GM18505 (cell line): ENCODE measurements around the gene DSCAML1.

Experiments
- ATAC-seq: cut with Tn5 transposase; IDR thresholded peaks from one replicate; pipeline ENCODE4 v1.9.1; 2021; ENCODE audit not compliant: unreplicated experiment
- POLR2A ChIP-seq: IDR thresholded peaks from 4 replicates; pipeline ENCODE4 v1.6.1; 2011; ENCODE audit warnings: borderline replicate concordance; ENCODE audit not compliant: insufficient read depth, insufficient read length; ENCODE audit errors: extremely low read depth

Gene DSCAML1

GRCh38 chr11:117518455-117518854, 278.6 kb downstream of the DSCAML1 start:
- no peak for TF ChIP-seq POLR2A
- ATAC-seq, result no peak

GRCh38 chr11:117517097-117517496, 279.9 kb downstream of the DSCAML1 start:
- TF ChIP-seq POLR2A, result no peak
- no peak for ATAC-seq

- no peak for TF ChIP-seq POLR2A
Measured at GRCh38 chr11:117515892-117516787, 280.9 kb downstream of the DSCAML1 start.

GRCh38 chr11:117514256-117514655, 282.8 kb downstream of the DSCAML1 start:
- no peak for ATAC-seq
- no peak for TF ChIP-seq POLR2A

More at GRCh38 chr11:117515892-117516787, 280.9 kb downstream of the DSCAML1 start:
- ATAC-seq, result no peak

- no peak for ATAC-seq
- no peak for TF ChIP-seq POLR2A
Measured at GRCh38 chr11:117513666-117514065, 283.4 kb downstream of the DSCAML1 start.

GRCh38 chr11:117511931-117512539, 285.0 kb downstream of the DSCAML1 start:
- TF ChIP-seq POLR2A, result no peak
- ATAC-seq, result no peak

GRCh38 chr11:117511483-117511930, 285.5 kb downstream of the DSCAML1 start:
- no peak for TF ChIP-seq POLR2A

GRCh38 chr11:117510646-117511045, 286.4 kb downstream of the DSCAML1 start:
- no peak for TF ChIP-seq POLR2A
- no peak for ATAC-seq

More at GRCh38 chr11:117511483-117511930, 285.5 kb downstream of the DSCAML1 start:
- ATAC-seq, result no peak

- TF ChIP-seq POLR2A, result no peak
- no peak for ATAC-seq
Measured at GRCh38 chr11:117509543-117509942, 287.5 kb downstream of the DSCAML1 start.

- TF ChIP-seq POLR2A, result no peak
- ATAC-seq, result no peak
Measured at GRCh38 chr11:117506971-117507370, 290.0 kb downstream of the DSCAML1 start.

GRCh38 chr11:117505285-117505970, 291.6 kb downstream of the DSCAML1 start:
- no peak for ATAC-seq
- TF ChIP-seq POLR2A, result no peak

GRCh38 chr11:117502779-117503100, 294.3 kb downstream of the DSCAML1 start:
- no peak for ATAC-seq
- TF ChIP-seq POLR2A, result no peak

GRCh38 chr11:117502015-117502778, 294.8 kb downstream of the DSCAML1 start:
- no peak for TF ChIP-seq POLR2A
- ATAC-seq, result no peak
